ENCODE measurements around the gene ELAVL1.
A peak's percentile ranks its signal among the peaks of the same experiment; 100 is the strongest.
"Not testable (repeated sequence)": the region's sequence is repeated elsewhere in the genome, so short reads cannot be mapped to it uniquely, and the experiment has no call there.

ELAVL1 gene

DNA sequence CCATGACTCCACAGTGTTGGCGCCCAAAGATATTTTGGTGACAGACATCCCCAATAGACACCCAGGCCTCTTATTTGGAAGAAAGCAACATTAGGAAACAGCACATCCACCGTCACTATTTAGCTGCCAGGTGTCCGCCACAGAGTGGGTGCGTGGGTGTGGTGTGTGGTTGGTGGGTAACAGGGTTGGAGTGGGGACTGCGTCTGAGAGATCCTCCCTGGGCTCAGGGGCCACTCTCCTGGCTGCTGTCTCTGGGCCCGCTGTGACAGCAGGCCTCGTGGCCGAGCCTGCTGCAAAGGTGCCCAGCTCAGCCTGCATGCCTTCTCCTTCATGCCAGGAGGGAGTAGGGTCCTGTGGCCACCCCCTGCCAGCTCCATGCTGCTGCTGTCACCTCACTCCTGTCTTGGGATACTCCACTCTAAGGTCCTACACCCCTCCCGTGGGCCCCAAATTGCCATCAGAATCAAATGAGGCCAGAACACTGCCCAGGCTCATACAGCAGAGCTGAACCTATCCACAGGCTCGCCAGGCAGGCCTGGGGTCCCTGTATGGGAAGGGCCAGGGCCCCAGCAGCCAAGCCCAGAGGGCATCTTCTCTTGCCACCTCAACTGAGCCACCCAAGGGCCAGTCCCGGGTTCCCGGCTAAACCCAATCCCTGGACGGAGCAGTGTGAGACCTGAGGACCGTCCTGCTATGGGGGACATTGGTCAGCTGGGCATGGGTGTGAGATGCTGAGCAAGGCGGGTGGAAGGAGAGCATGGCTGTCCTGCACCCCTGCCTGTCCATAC, 37.2 kb downstream of the ELAVL1 start:
- no peak for DNase-seq (ENCODE audit: low spot score)

DNA sequence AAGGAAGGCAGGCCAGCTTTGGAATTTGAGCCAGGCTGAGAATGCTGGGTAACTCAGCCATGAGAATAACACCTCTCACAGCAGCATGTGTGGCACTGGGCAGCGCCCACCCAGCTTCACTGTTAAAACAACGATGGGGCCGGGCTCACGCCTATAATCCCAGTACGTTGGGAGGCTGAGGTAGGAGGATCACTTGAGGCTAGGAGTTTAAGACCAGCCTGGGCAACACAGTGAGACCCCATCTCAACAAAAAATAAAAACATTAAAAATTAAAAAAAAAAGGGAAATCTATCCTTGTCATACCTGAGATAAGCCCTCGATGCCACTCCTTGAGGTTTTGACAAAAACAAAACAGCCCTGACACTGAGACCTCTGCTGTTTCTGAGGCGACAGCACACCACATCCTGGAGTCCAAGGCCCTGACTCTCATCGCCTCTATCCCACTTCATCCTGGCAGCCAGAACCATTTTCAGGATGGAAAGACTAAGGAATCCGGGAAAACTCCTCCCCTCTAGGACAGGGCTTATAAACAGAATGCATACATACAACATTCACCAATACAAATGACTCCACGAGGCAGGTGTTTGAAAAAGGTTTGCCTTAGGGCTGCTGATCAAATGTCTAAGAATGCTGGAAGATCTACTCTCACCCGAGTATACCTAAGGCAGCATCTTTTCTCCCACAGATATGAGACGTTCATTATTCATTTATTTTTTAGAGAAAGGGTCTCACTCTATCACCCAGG, 39.3 kb downstream of the ELAVL1 start:
- no peak for DNase-seq (ENCODE audit: low spot score)

GRCh38 chr19:7965259-7965841, 40.1 kb downstream of the ELAVL1 start:
- DNase-seq (ENCODE audit: low spot score) = no peak

GRCh38 chr19:7963566-7963965, 41.9 kb downstream of the ELAVL1 start:
- no peak for DNase-seq (ENCODE audit: low spot score)

GRCh38 chr19:7962644-7963268, 42.7 kb downstream of the ELAVL1 start:
- no peak for DNase-seq (ENCODE audit: low spot score)

GRCh38 chr19:7961920-7962626, 43.4 kb downstream of the ELAVL1 start:
- DNase-seq (ENCODE audit: low spot score) = no peak

GRCh38 chr19:7961082-7961481, 44.4 kb downstream of the ELAVL1 start:
- DNase-seq (ENCODE audit: low spot score) = not testable (repeated sequence)

- DNase-seq (ENCODE audit: low spot score) = no peak
Observed at GRCh38 chr19:7959211-7959610, 46.2 kb downstream of the ELAVL1 start.

- DNase-seq (ENCODE audit: low spot score) = no peak
Observed at GRCh38 chr19:7955696-7956095, 49.7 kb downstream of the ELAVL1 start.

GRCh38 chr19:7953576-7953975, 51.9 kb downstream of the ELAVL1 start:
- DNase-seq (ENCODE audit: low spot score) = no peak

- no peak for DNase-seq (ENCODE audit: low spot score)
Observed at GRCh38 chr19:7953060-7953459, 52.4 kb downstream of the ELAVL1 start.

- no peak for DNase-seq (ENCODE audit: low spot score)
Observed at GRCh38 chr19:7947939-7948338, 57.5 kb downstream of the ELAVL1 start.

GRCh38 chr19:7944177-7944761, 61.2 kb downstream of the ELAVL1 start:
- peak; percentile 97 for DNase-seq (ENCODE audit: low spot score)

GRCh38 chr19:7943444-7944176, 61.8 kb downstream of the ELAVL1 start, which contains the start of gene TIMM44:
Gene TIMM44 (minus strand): TSS chr19:7943666. CDS start chr19:7943651, 15 bp downstream.
- peak; percentile 100 for DNase-seq (ENCODE audit: low spot score)

- DNase-seq (ENCODE audit: low spot score) = peak; percentile 51
Observed at GRCh38 chr19:7942981-7943443, 62.4 kb downstream of the ELAVL1 start.

GRCh38 chr19:7941895-7942596, 63.4 kb downstream of the ELAVL1 start:
- DNase-seq (ENCODE audit: low spot score) = no peak

DNA sequence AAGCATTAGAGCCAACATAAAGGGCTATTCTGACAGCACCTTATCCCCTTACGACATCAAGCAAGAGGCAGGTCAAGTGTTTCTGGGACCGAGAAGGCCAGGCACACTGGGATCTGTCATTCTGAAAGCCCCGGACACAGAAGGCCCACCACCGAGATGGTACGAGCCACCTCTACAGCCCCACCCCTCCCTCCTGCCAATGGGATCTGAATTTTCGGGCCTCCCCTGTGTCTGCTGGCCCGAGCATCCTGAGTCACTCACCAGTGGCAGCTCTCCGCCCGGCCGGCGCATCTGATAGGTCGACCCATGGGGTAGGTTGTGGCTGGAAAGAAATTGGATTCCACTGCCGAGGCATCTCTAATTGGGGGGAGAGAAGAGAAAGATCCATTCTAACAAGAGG, 64.6 kb downstream of the ELAVL1 start:
- no peak for DNase-seq (ENCODE audit: low spot score)

DNA sequence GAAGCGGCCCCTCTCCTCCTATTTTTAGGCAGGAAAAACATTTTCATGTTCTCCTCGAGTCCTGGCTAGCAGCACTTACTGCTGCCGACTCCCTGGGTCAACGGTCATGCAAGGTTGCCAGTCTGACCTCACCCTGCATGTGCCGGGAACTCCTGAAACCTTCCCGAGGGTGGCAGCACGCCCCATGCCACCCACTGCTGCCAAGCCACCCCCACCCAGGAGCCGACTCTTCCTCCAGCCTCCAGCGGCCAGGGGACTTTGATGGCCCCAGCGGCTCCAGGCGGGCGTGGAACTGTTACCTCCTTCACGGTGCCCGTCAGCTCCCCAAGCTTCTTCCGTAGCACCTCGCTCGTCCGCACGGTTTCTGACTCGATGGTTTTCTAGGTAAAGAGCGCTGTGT, 70.7 kb downstream of the ELAVL1 start:
- DNase-seq (ENCODE audit: low spot score) = no peak

DNA sequence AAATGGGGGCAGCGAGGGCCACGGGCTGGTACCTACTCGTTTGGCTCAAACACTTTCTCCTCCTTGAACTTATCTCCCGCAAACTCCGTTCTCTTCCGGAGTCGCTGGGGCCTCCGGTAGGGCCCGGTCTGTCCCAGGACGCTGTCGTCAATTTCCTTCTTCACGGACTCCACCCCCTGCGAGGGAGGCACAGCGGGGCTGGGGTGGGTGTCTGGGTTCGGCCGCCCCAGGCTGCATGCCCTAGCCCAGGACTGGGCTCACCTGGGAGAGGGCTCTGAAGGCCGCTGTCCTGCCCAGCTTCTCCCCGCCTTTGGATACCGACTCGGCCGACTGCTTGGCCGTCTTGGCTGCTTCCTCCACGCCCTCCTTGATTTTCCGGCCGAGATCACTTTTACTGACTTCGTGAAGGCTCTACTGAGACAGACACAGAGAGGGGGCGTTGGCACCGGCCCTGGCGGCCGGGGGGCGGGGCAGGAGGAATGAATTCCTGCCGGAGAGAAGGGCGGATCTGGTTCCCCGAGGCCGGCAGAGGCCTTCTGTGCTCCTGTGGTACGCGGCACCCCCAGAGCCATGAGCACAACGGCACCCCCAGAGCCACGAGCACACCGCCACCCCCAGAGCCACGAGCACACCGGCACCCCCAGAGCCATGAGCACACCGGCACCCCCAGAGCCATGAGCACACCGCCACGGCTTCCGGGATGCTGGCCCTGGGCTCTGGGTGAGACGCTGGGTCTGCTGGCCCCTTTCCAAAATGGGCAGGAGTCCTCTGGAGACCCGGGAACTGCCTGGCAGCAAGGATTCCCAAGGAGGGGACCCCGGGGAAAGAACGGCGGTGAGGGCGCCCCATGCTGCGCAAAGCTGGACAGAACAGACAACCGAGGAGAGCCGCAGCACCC, 71.4 kb downstream of the ELAVL1 start:
- no peak for DNase-seq (ENCODE audit: low spot score)
